GM18858 (cell line): ENCODE measurements around the gene EGF.

Experiments
- ATAC-seq: cut with Tn5 transposase; IDR thresholded peaks from one replicate; pipeline ENCODE4 v1.9.1; 2021; ENCODE audit not compliant: unreplicated experiment

The EGF gene

DNA sequence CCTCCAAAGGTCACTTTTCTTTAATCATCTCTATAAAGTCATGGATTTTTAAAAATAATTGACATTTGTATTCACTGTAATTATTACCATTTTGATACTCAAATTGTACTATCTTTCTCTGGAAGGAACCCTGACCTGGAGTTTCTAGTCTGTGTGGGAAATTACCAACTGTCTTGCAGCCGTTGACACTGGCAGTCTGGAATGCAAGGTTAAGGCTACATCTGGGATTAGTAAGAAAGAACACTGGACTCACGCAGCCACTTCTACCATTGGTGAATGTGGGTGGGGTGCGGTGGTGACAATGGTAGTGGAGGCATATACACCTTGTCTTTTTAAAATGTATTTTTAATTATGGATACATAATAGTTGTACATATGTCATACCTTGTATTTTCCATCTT lies 40.9 kb downstream of the EGF start:
- no peak for ATAC-seq

DNA sequence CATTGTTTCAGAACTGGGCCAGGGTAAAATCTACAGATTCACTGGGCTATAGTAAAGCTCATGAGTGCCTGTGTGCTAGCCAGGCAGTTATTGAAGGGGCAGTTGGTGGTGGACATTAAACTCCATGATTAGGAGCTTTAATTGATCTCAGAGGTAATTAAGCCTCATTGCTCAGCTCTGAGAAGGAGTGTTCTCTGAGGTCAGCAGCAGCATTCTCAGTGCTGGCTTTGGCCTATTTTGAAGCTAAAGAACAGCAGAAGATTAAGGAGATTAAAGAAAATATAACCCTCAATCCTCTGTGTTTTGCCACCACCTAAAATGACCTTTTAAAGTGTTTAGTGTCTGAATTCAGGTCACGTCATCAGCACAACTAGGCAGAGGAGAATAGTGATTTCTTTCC lies 42.5 kb downstream of the EGF start:
- ATAC-seq, result no peak

DNA sequence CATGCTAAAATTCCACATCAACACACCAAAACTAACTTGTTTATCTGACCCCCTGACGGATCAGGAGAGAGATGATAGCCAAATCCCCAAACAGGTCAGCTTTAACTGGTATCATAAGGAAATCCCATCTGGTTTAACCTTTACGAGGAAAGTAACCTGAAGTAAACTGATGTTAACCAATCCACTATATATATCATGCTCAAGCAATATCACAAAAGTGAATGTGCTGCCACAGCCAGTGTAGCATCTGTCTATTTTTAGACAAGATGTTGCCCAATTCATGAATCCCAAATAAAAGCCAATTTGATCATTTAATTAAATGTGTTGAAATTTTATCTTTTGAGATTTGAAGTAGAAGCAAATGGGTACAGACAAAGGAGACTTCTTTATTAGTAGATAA lies 44.5 kb downstream of the EGF start:
- no peak for ATAC-seq

DNA sequence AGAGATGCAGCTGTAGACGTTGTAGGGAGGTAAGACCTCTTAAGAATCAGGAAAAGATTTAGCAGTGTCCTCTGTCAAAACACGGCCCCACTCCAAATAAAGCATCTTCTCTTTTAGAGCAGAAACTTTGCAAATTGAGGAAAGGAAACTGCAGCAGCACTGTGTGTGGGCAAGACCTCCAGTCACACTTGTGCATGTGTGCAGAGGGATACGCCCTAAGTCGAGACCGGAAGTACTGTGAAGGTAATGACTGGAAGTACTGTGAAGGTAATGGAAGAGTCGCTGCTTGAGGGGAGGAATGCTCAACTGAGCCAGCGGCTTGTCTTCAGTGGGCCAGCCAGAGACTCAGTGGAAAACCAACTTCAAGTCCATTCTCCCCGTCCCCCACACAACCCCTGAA lies 46.5 kb downstream of the EGF start:
- ATAC-seq, result no peak

DNA sequence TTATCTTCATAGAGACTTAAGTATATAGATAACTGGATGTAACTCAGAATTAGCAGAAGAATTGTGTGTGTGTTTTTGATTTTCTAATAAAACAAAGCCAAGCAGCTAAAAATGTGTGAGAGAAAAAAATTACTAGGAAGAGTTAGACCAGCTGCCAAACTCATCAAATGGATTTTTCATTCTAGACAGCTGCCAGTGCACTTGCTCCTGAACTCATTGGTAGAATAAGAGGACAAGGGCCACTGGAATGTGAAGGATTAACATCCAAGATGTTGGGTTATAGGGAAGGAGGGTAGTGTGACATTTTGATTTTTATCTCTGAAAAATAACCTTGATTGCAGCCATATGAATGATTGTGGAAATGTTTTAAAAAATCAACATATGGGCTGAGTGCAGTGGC lies 49.7 kb downstream of the EGF start:
- ATAC-seq, result no peak

DNA sequence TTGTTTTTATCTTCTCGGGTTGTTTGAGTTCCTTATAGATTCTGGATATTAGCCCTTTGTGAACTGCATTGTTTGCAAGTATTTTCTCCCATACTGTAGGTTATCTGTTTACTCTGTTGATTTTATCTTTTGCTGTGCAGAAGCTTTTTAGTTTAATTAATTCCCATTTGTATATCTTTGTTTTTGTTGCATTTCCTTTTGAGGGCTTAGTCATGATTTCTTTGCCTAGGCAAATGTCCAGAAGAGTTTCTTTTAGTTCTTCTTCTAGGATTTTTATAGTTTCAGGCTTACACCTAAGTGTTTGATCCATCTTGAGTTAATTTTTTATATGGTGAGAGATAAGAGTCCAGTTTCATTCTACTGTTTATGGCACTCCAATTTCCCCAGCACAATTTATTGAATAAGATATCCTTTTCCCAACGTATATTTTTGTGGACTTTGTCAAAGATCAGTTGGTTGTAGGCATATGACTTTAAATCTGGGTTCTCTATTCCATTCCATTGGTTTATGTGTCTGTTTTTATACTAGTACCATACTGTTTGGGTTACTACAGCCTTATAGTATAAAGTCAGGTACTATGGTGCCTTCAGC lies 54.3 kb downstream of the EGF start:
- ATAC-seq, result no peak

DNA sequence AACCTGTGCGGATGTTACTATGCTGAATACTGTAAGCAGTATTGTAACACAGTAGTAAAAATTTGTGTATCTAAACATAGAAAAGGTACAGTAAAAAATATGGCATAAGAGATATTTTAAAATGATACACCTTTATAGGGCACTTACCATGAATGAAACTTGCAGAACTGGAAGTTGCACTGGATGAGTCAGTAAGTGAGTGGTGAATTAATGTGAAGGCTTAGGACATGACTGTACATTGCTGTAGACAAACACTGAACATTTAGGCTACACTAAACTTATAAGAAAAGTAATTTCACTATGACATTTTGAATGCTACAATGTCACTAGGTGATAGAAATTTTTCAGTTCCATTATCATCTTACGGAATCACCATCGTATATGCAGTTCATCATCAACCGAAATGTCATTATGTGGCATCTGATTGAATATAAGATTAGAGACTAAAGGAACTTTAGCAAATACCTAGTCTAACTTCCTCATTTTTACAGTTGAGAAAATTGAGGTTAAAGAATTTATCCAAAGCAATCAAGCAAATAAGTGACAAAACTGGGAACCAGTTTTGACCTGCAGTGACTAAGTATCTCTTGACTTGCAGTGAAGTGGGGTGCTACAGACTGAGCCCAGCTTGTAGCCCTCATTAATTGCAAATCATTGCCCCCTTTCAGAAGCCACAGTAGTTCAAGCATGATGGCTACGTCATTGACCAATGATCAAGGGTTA lies 55.3 kb downstream of the EGF start:
- no peak for ATAC-seq

DNA sequence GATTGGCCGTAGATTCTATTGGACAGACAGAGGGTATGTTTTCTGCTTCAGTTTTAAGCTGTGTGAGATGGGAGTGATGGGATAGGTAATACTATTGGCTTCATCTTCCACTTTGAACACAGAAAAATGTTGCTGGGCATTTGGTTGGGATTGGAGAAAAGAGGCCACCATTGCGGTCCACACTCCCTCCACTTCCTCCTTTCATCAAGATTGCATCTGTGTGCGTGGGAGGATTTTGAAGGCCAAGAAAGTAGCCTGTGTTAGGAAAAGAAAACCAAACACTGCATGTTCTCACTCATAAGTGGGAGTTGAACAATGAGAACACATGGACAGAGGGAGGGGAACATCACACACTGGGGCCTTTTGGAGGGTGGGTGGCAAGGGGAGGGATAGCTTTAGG lies 56.4 kb downstream of the EGF start:
- ATAC-seq, result no peak

DNA sequence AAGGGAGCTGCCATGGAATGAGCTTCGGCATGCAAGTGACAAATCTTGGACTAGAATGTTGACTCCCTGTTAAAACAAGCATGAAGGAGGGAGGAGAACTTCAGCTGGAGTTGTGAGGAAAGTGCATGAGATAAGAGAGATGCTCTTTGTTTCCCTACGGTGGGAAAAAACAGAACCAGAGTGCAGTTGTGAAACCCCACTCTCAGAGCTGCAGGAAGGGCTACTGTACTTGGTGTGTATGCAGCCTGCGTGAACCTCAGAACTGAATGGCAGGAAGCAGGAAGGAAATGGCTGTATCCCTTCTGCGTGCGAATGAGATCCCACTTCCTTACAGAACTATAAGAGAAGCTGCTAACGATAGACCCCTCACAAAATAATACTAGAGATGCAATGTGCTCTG lies 57.2 kb downstream of the EGF start:
- no peak for ATAC-seq

DNA sequence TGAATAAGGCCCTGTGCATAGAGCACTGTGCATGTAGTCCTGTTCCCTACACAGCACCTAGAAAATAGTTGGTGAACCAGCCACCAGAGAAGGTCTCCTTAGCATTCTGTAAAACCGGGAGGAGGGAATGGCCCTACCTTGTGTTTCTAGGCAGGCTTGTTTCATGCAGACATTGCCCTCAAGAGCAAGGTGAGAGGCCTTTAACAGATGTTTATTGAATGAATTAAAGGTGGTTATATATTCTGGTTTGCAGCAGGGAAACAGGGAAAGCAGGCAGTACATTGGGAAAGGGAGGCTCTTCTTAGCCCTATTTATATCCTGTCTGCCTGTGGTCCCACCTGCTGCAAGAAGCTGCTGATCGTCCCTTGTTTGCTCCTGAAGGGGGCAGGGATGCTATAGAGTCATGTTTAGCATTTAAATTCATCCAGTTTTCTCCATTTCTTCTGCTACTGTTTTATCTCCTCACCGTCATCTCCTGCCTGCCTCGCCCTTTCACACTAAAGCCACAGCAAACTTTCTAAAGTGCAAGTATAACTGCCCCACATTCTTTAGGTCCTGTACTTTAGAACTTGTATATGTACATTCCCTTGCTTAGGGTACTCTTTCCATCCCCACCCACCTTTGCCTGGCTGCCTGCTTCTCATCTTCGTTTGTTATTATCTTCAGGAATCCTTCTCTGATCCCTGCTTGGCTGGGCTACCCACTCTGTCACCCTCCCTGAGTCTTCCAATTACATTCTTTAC lies 60.3 kb downstream of the EGF start:
- no peak for ATAC-seq

DNA sequence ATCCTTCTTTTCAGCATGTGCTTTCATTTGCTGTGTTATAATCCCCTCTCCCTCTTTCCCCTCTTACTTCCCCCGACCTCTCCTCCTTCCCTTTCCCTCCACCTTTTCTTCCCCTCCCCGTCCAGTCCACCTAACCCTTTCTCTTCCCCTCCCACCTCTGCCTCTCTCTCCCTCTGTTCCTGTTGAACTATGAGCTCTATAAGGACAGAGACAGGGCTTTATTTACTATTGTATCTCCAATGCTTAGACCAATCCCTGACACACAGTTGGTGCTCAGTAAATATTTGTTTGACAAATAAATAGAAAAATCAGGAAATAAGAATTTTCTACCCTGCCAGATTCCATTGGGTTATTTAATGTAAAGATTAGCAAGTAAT lies 60.8 kb downstream of the EGF start:
- no peak for ATAC-seq

DNA sequence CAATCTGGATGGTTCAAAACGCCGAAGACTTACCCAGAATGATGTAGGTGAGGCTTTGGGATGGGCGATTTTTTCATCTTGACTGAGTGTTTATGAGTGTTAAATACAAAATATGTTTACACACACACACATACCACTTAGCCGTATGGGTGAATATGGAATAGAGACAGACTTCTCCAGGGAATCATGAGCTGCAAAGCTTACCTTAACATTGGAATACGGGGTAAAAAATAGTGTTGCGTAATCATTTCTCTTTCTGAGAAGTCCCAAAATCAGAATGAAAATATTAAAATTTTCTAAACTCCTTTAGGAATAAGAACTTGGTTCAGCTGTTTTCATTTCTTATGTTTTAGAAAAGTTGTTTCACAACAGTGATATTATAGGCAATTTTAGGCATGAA lies 63.5 kb downstream of the EGF start:
- ATAC-seq, result no peak

DNA sequence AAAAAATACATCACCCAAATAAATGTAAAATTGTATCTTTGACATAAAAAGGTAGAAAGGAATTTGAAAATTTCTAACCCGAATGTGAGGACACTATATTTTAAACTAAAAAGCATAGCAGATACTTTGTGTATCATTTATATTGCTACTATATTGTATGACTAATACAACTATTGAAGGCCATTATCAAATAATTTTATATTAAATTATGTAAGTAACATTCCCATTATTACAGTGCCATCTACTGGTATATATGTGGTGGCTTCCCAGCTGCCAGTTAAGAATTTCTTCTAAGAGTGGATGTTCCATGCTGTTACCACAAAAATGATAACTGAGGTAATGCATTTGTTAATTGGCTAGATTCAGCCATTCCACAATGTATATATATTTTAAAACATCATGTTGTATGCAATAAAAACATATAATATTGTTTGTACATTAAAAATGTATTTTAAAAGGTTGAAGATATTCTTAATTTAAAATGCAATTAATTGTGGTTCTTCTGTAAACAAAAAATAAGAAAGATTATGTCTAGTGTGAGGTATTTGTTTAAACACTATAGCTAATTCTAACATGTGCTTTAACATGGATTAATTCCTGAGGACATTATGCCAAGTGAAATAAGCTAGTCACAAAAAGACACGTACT lies 65.3 kb downstream of the EGF start:
- ATAC-seq, result no peak

DNA sequence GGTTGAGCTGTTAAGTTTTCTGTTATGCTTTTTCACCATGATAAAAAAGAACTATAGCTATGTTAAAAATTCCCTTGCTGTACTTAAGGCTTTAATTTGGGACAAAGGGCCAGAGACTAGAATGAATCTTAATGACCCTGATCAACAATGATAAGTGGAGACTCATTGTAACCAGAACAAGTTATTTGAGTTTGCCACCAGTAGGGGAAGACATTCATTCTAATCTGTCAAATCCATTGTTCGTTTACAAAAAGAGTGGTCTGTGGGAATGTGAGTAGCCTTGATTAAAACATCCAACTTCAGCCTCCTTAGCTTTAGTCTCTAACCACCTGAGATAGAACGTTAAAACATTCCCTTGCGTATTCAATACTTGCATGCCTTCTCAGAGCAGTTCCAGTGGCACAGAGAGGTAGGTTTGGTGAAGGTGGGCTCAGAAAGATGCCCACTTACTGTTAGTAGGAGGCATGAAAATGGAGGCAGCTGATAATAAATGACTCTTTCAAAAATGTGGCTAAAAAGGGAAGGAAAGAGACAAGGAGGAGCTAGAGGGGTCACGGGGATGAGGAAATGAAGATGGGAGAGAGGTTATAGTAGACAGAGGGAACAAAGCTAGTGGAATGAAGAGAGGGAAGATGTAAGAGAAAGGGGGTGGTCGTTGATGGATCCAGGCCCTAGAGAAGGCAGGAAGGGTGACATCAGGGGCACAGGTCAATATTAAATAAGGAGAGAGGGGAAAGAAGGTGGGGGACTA lies 66.2 kb downstream of the EGF start:
- no peak for ATAC-seq

DNA sequence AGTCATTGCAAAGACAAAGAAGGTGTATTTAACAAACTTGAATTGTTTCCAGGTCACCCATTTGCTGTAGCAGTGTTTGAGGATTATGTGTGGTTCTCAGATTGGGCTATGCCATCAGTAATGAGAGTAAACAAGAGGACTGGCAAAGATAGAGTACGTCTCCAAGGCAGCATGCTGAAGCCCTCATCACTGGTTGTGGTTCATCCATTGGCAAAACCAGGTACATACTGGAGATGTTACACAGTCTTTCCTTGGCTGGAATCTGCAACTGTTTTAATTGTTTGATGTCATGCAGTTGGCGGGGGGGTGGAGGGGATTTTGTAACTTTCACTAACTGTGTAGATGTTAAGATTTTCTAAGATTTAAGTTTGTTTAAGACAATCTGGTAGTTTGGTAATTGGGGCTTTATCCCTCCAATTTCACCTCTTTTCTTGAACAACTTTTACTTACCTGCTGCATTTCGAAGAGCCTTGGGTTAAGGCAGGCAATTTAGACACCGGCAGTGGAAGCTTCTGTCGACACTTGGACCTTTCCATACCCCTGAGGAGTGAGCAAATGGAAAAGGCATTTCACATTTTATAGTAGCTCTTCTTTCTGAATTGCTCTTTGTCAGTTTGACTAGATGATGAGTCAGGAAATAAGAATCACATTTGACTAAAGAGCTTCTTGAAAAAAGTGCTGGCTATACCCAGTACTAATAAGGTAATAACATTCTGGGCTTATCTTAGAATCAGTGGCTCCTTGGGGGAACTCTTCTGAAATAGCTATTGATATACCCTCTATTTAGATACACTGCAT lies 67.4 kb downstream of the EGF start:
- ATAC-seq, result no peak

DNA sequence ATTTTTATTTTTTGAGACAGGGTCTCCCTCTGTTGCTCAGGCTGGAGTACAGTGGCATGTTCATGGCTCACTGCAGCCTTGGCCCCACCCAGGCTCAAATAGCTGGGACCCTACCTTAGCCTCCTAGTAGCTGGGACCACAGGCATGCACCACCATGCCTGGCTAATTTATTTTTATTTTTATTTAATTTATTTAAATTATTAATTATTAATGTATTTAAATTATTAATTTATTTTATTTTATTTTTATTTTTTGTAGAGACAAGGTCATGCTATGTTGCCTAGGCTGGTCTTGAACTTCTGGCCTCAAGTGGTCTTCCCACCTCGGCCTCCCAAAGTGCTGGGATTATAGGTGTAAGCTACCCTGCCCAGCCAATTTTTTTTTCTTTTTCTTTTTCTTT lies 69.3 kb downstream of the EGF start:
- ATAC-seq, result no peak

DNA sequence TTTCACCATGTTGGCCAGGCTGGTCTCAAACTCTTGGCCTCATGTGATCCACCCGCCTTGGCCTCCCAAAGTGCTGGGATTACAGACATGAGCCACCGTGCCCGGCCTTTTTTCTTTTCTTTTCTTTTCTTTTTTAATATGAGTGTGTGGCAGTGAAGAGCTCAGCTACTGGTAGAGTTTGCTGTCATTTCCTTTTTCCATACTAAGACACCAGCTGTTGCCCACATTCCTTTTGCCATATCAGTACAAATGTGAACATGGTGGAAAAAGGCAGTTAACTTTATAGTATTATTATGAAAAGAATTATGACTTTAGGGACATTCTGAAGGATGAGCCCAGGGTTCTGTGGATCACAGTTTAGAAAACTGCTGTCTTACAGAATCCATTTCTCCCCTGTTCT lies 69.8 kb downstream of the EGF start:
- no peak for ATAC-seq

DNA sequence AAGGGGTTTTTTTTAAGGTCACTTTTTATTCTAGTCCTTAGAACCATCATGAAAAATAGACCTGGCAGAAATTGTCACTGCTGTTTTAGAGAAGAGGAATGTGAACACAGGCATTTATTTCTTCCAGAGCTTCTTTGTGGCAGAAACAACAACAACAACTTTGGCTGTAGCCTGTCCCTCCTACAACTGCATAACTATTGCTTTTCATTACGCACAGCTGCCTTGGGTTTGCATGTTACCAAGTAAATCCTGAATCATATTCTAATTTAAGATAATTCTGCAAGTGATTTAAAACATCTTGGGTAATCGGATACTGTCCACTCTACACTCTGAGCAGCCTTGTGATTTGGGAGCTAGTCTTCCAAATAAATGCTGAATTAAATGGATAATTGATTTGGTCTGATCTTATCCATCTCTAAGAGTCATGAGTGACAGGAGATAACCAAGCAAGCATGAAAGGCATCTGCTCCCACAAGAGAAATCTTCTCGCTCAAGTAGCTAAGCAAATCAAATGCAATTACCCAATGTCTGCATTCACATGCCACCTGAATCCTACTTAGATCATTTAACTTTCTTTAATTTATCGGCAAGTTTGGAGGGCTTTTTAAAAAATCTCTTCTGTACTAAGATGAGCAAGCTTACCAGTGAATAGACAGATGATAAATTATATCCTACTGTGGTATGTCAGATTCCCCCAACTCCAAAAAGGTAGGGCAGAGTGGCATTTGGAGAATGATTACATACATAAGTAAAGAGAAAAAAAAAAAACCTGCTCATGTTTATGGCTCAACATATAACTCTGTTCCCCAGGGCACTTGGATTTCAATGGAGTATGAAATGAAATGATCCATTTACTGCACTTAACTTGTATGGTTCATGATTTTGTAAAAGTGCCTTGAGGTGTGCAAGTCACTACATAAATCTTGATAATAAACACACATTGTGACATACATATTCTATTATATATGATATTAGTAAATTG lies 73.6 kb downstream of the EGF start:
- no peak for ATAC-seq

DNA sequence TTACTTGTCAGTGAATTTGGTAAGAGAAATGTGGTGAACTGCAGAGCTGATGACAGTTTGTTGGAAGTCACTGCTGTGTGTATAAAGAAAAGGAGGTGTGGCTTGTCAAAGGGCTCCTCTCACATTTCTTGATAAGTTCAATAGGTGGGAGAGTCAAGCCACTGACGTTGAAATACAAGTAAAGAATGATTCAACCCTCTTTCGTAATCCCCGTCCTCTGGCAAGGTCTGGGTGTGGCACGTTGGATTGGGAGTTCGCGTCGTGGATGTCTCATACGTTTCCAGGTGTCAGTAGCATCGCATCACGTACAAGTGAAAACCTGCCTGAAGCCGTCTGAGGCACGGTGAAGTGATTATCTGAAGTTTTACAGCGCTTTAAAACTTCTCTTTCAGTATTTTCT lies 76.4 kb downstream of the EGF start:
- no peak for ATAC-seq
